H9 (cell line): ENCODE measurements around the gene OTULIN. TPM values are rescaled to one million over a fixed set of nuclear protein-coding genes. Genes with fewer than 3 reads are reported as not detected.

Source experiments
- DNase-seq: peaks from one replicate; pipeline ENCODE4 v3.0.0-alpha.2; 2017
- H2AFZ ChIP-seq: one replicate; pipeline ENCODE4 v1.6.1; 2013; ENCODE audit warnings: mild to moderate bottlenecking, low read length, control low read depth, moderate library complexity
- H2AK5ac ChIP-seq: 2 replicates; pipeline ENCODE4 v1.6.1; 2013; ENCODE audit warnings: low read length, control low read depth, mixed read lengths; ENCODE audit not compliant: insufficient read length
- H2BK120ac ChIP-seq: one replicate; pipeline ENCODE4 v1.6.1; 2013; ENCODE audit warnings: low read depth, mild to moderate bottlenecking, low read length, control low read depth, inconsistent platforms; ENCODE audit not compliant: poor library complexity, severe bottlenecking
- H2BK12ac ChIP-seq: 2 replicates; pipeline ENCODE4 v1.6.1; 2013; ENCODE audit warnings: low read length, control low read depth, mixed read lengths, low read depth; ENCODE audit not compliant: insufficient read length
- H2BK15ac ChIP-seq: 2 replicates; pipeline ENCODE4 v1.6.1; 2013; ENCODE audit warnings: low read depth, low read length, control low read depth
- H2BK20ac ChIP-seq: one replicate; pipeline ENCODE4 v1.6.1; 2013; ENCODE audit warnings: low read depth, mild to moderate bottlenecking, low read length, control low read depth, inconsistent platforms; ENCODE audit not compliant: poor library complexity, severe bottlenecking
- H2BK5ac ChIP-seq: 2 replicates; pipeline ENCODE4 v1.6.1; 2013; ENCODE audit warnings: low read length, control low read depth, mixed read lengths; ENCODE audit not compliant: insufficient read length
- H3K14ac ChIP-seq: 2 replicates; pipeline ENCODE4 v1.6.1; 2013; ENCODE audit warnings: low read length, control low read depth; ENCODE audit not compliant: insufficient read depth
- H3K18ac ChIP-seq: 2 replicates; pipeline ENCODE4 v1.6.1; 2013; ENCODE audit warnings: low read depth, mild to moderate bottlenecking, mixed read lengths, low read length, control low read depth; ENCODE audit not compliant: insufficient read length
- H3K23ac ChIP-seq: 2 replicates; pipeline ENCODE4 v1.6.1; 2013; ENCODE audit warnings: low read length, control low read depth, mixed read lengths, low read depth; ENCODE audit not compliant: insufficient read length
- H3K23me2 ChIP-seq: 2 replicates; pipeline ENCODE4 v1.6.1; 2013; ENCODE audit warnings: low read depth, mild to moderate bottlenecking, mixed read lengths, low read length, control low read depth; ENCODE audit not compliant: insufficient read length, poor library complexity, severe bottlenecking
- H3K27ac ChIP-seq: 2 replicates; pipeline ENCODE4 v1.5.1; 2013; ENCODE audit warnings: low read length, control low read depth, mixed read lengths, low read depth; ENCODE audit not compliant: insufficient read length
- H3K27me3 ChIP-seq: 2 replicates; pipeline ENCODE4 v1.6.1; 2013; ENCODE audit warnings: low read length, control low read depth, inconsistent platforms; ENCODE audit not compliant: insufficient read depth
- H3K4ac ChIP-seq: 2 replicates; pipeline ENCODE4 v1.6.1; 2013; ENCODE audit warnings: low read depth, mild to moderate bottlenecking, control low read depth, inconsistent platforms, low read length, moderate library complexity
- H3K4me1 ChIP-seq: 2 replicates; pipeline ENCODE4 v1.6.1; 2013; ENCODE audit warnings: low read length, control low read depth, inconsistent platforms; ENCODE audit not compliant: insufficient read depth
- H3K4me2 ChIP-seq: 2 replicates; pipeline ENCODE4 v1.6.1; 2013; ENCODE audit warnings: low read length, control low read depth, mixed read lengths; ENCODE audit not compliant: insufficient read length, insufficient read depth
- H3K56ac ChIP-seq: 2 replicates; pipeline ENCODE4 v1.6.1; 2013; ENCODE audit warnings: low read depth, mild to moderate bottlenecking, mixed read lengths, low read length, control low read depth; ENCODE audit not compliant: insufficient read length
- H3K79me1 ChIP-seq: 2 replicates; pipeline ENCODE4 v1.6.1; 2013; ENCODE audit warnings: low read depth, mild to moderate bottlenecking, moderate library complexity, low read length, control low read depth, inconsistent platforms; ENCODE audit not compliant: insufficient read depth, poor library complexity, severe bottlenecking
- H3K79me2 ChIP-seq: 2 replicates; pipeline ENCODE4 v1.6.1; 2013; ENCODE audit warnings: low read length, control low read depth, inconsistent platforms; ENCODE audit not compliant: insufficient read depth
- H3K9ac ChIP-seq: 2 replicates; pipeline ENCODE4 v1.6.1; 2013; ENCODE audit warnings: low read length, control low read depth, mixed read lengths; ENCODE audit not compliant: insufficient read length; ENCODE audit errors: extremely low read depth
- H3K9me3 ChIP-seq: one replicate; pipeline ENCODE4 v1.6.1; 2013; ENCODE audit warnings: low read depth, low read length, inconsistent platforms; ENCODE audit not compliant: control insufficient read depth
- H3T11ph ChIP-seq: one replicate; pipeline ENCODE4 v1.6.1; 2013; ENCODE audit warnings: mild to moderate bottlenecking, low read length, control low read depth, inconsistent platforms
- H4K20me1 ChIP-seq: one replicate; pipeline ENCODE4 v1.6.1; 2013; ENCODE audit not compliant: control insufficient read depth, insufficient read length, insufficient read depth
- H4K5ac ChIP-seq: 2 replicates; pipeline ENCODE4 v1.6.1; 2013; ENCODE audit warnings: low read depth, mild to moderate bottlenecking, mixed read lengths, low read length, control low read depth; ENCODE audit not compliant: insufficient read length
- H4K8ac ChIP-seq: replicated peaks from 2 replicates; pipeline ENCODE4 v1.6.1; 2013; ENCODE audit warnings: low read length, control low read depth, mixed read lengths, low read depth; ENCODE audit not compliant: insufficient read length
- H4K91ac ChIP-seq: 2 replicates; pipeline ENCODE4 v1.6.1; 2013; ENCODE audit warnings: low read depth, mild to moderate bottlenecking, moderate library complexity, mixed read lengths, low read length, control low read depth; ENCODE audit not compliant: insufficient read length
- H3K27ac Mint-ChIP-seq, 3 experiments: 2 replicates in 2 of 3; 3 replicates in 1 of 3; pipeline ENCODE4 v1.8.0; 2020 to 2021; ENCODE audit warnings: mixed read lengths in 3 of 3, mild to moderate bottlenecking in 1 of 3, moderate library complexity in 1 of 3
- H3K27me3 Mint-ChIP-seq: 2 replicates; pipeline ENCODE4 v1.8.0; 2021; ENCODE audit warnings: low read depth, mild to moderate bottlenecking, moderate library complexity, mixed read lengths
- H3K36me3 Mint-ChIP-seq, 3 experiments: 2 replicates in 2 of 3; 3 replicates in 1 of 3; pipeline ENCODE4 v1.8.0; 2020 to 2021; ENCODE audit warnings: low read depth in 3 of 3, mixed read lengths in 3 of 3; ENCODE audit not compliant: insufficient read depth in 1 of 3
- H3K4me1 Mint-ChIP-seq, 2 experiments: 2 replicates each; pipeline ENCODE4 v1.8.0; 2020; ENCODE audit warnings: mixed read lengths in 2 of 2
- H3K4me3 Mint-ChIP-seq, 2 experiments: 2 replicates in 1 of 2; 3 replicates in 1 of 2; pipeline ENCODE4 v1.8.0; 2020 to 2021; ENCODE audit warnings: mild to moderate bottlenecking in 2 of 2, mixed read lengths in 2 of 2, moderate library complexity in 1 of 2
- H3K9me3 Mint-ChIP-seq, 2 experiments: 2 replicates in 1 of 2; 3 replicates in 1 of 2; pipeline ENCODE4 v1.8.0; 2020; ENCODE audit warnings: mild to moderate bottlenecking in 2 of 2, mixed read lengths in 2 of 2, moderate library complexity in 1 of 2
- CTCF ChIP-seq: fragments of 200-600 bp; sonication (generic); conservative IDR thresholded peaks from 3 replicates; pipeline ENCODE4 v1.8.0; 2021; ENCODE audit warnings: antibody characterized with exemption, mild to moderate bottlenecking
- WGBS: extraction: QIAGEN DNeasy Blood & Tissue Kit; methylation state at CpG from one replicate; pipeline ENCODE4 v1.1.7; 2013; ENCODE audit warnings: missing lambda C conversion rate, low lambda C conversion rate, mixed read lengths; ENCODE audit not compliant: insufficient read length; ENCODE audit errors: extremely low coverage; 5-methylcytosine and 5-hydroxymethylcytosine counted together
- total RNA-seq: library from RNA; stranded (reverse); gene quantifications from 2 replicates; pipeline ENCODE4 v1.2.1, GENCODE V29; 2021

Gene OTULIN
- total RNA-seq, 1 experiment from 2014 or later, result 35.8 TPM

GRCh38 chr5:14655146-14655741, 9.3 kb upstream of the OTULIN start:
- H3K79me1 ChIP-seq, result no peaks in the 10 kb centered on the region
- no peaks in the 10 kb centered on the region for H3K4me1 Mint-ChIP-seq
- H3K14ac ChIP-seq, result no peak overlapping the region
- no peaks in the 10 kb centered on the region; the same call in 1 of the 2 replicates for H3K27me3 Mint-ChIP-seq
- no peak overlapping the region for H3K9ac ChIP-seq
- WGBS, result no CpG with 5 or more reads among the region's 4 CpGs
- DNase-seq, result no peak
- no peak overlapping the region for H3T11ph ChIP-seq
- no peaks in the 10 kb centered on the region for H3K36me3 Mint-ChIP-seq
- no peaks in the 10 kb centered on the region for H3K79me2 ChIP-seq
- no peak overlapping the region for H3K27ac Mint-ChIP-seq
- TF ChIP-seq CTCF, result no peak
- no peak overlapping the region for H3K18ac ChIP-seq
- H4K8ac ChIP-seq, result no peak overlapping the region
- H4K5ac ChIP-seq, result no peak overlapping the region
- H2BK12ac ChIP-seq, result no peak overlapping the region
- no peak overlapping the region for H2BK5ac ChIP-seq
- no peak overlapping the region for H2BK120ac ChIP-seq
- H2BK20ac ChIP-seq, result no peak overlapping the region
- no peaks in the 10 kb centered on the region for H3K9me3 ChIP-seq
- H3K4ac ChIP-seq, result no peak overlapping the region
- H3K9me3 Mint-ChIP-seq, result no peaks in the 10 kb centered on the region
- no peak overlapping the region for H2AFZ ChIP-seq
- no peak overlapping the region for H2AK5ac ChIP-seq
- H3K27me3 ChIP-seq, result no peaks in the 10 kb centered on the region
- no peak overlapping the region for H3K56ac ChIP-seq
- H3K4me2 ChIP-seq, result no peak overlapping the region
- H3K4me1 ChIP-seq, result no peaks in the 10 kb centered on the region
- H3K27ac ChIP-seq, result no peak overlapping the region
- no peak overlapping the region for H2BK15ac ChIP-seq
- no peaks in the 10 kb centered on the region for H3K23me2 ChIP-seq
- no peaks in the 10 kb centered on the region for H4K20me1 ChIP-seq
- H3K23ac ChIP-seq, result no peak overlapping the region
- no peak overlapping the region for H4K91ac ChIP-seq
- H3K4me3 Mint-ChIP-seq, result no peak overlapping the region
